ENCODE measurements around the gene LIM2. TPM values are rescaled to one million over a fixed set of nuclear protein-coding genes. Genes with fewer than 3 reads are reported as not detected.

LIM2 gene
- total RNA-seq, 1 donor from 2014 or later: 0.26 TPM

- no peak for DNase-seq (ENCODE audit: low spot score)
- no peaks in the 10 kb centered on the region for H3K9me3 ChIP-seq (ENCODE audit: low read depth)
- H3K4me3 ChIP-seq: no peak overlapping the region
- no peak overlapping the region for H3K27ac Mint-ChIP-seq
- no peaks in the 10 kb centered on the region for H3K9me3 Mint-ChIP-seq
- H3K4me1 Mint-ChIP-seq: peaks cover 5% of the 10 kb centered on the region
- H3K9ac ChIP-seq: no peak overlapping the region
- no peak overlapping the region for H3K4me3 Mint-ChIP-seq
- H2AFZ ChIP-seq (replicated peaks): no peak overlapping the region
- no peak for TF ChIP-seq EZH2phosphoT487 (IDR thresholded peaks at IDR 0.05)
- no peaks in the 10 kb centered on the region for H3K27me3 ChIP-seq
- H3K4me1 ChIP-seq: peaks cover 7% of the 10 kb centered on the region
- no peaks in the 10 kb centered on the region for H4K20me1 ChIP-seq (ENCODE audit: low read depth)
- no peaks in the 10 kb centered on the region for H3K79me2 ChIP-seq (ENCODE audit: low read depth)
- no peaks in the 10 kb centered on the region for H3K36me3 ChIP-seq
- no peak overlapping the region for H3K27ac ChIP-seq
- no peak overlapping the region for H3K4me2 ChIP-seq
- peaks cover 9% of the 10 kb centered on the region for H3F3A ChIP-seq (ENCODE audit: low read depth)
- H3K27me3 Mint-ChIP-seq (ENCODE audit: insufficient read depth, low read depth): peaks cover 14% of the 10 kb centered on the region
- no peaks in the 10 kb centered on the region for H3K36me3 Mint-ChIP-seq
Observed at GRCh38 chr19:51372021-51372648, 15.6 kb downstream of the LIM2 start.

- no peak overlapping the region for H3K4me3 ChIP-seq
- no peak overlapping the region for H3K9ac ChIP-seq
- H3K36me3 ChIP-seq: no peaks in the 10 kb centered on the region
- no peak overlapping the region for H3K27ac ChIP-seq
- H3K79me2 ChIP-seq (ENCODE audit: low read depth): no peaks in the 10 kb centered on the region
- Mint-ChIP-seq H3K4me3 (peak overlapping the region; percentile 57), H3K27me3 (ENCODE audit: insufficient read depth, low read depth) (peaks cover 13% of the 10 kb centered on the region), H3K4me1 (peaks cover 5% of the 10 kb centered on the region), H3K36me3 (no peaks in the 10 kb centered on the region), H3K9me3 (no peaks in the 10 kb centered on the region), H3K27ac (no peak overlapping the region)
- no peaks in the 10 kb centered on the region for H3K27me3 ChIP-seq
- no peak for TF ChIP-seq EZH2 (IDR thresholded peaks at IDR 0.05)
- no peak for TF ChIP-seq CTCF (IDR thresholded peaks at IDR 0.05)
- no peak for TF ChIP-seq EZH2phosphoT487 (IDR thresholded peaks at IDR 0.05)
- peaks cover 7% of the 10 kb centered on the region for H3K4me1 ChIP-seq
- peaks cover 14% of the 10 kb centered on the region for H3F3A ChIP-seq (ENCODE audit: low read depth)
- no peaks in the 10 kb centered on the region for H3K9me3 ChIP-seq (ENCODE audit: low read depth)
- H4K20me1 ChIP-seq (ENCODE audit: low read depth): no peaks in the 10 kb centered on the region
- no peak for DNase-seq (ENCODE audit: low spot score)
- no peak overlapping the region for H3K4me2 ChIP-seq
- H2AFZ ChIP-seq (replicated peaks): no peak overlapping the region
Observed at GRCh38 chr19:51371186-51371690, 16.5 kb downstream of the LIM2 start.

- Mint-ChIP-seq H3K4me1 (peaks cover 13% of the 10 kb centered on the region), H3K27me3 (ENCODE audit: insufficient read depth, low read depth) (peaks cover 13% of the 10 kb centered on the region), H3K9me3 (no peaks in the 10 kb centered on the region), H3K36me3 (no peaks in the 10 kb centered on the region), H3K27ac (peak overlapping the region; percentile 4), H3K4me3 (peak overlapping the region; percentile 50)
- no peaks in the 10 kb centered on the region for H3K79me2 ChIP-seq (ENCODE audit: low read depth)
- H3F3A ChIP-seq (ENCODE audit: low read depth): peaks cover 14% of the 10 kb centered on the region
- no peak overlapping the region for H3K4me3 ChIP-seq
- no peaks in the 10 kb centered on the region for H3K9me3 ChIP-seq (ENCODE audit: low read depth)
- H3K4me2 ChIP-seq: no peak overlapping the region
- H2AFZ ChIP-seq (replicated peaks): no peak overlapping the region
- no peak for DNase-seq (ENCODE audit: low spot score)
- no peak overlapping the region for H3K9ac ChIP-seq
- TF ChIP-seq EZH2phosphoT487 (IDR thresholded peaks at IDR 0.05) (no peak), CTCF (IDR thresholded peaks at IDR 0.05) (no peak), EZH2 (IDR thresholded peaks at IDR 0.05) (no peak)
- no peaks in the 10 kb centered on the region for H3K27me3 ChIP-seq
- no peak overlapping the region for H3K27ac ChIP-seq
- peaks cover 7% of the 10 kb centered on the region for H3K4me1 ChIP-seq
- H4K20me1 ChIP-seq (ENCODE audit: low read depth): no peaks in the 10 kb centered on the region
- no peaks in the 10 kb centered on the region for H3K36me3 ChIP-seq
Observed at GRCh38 chr19:51370230-51370629, 17.5 kb downstream of the LIM2 start.
